ENCODE data around the gene SLC25A4.
"Not testable (repeated sequence)": the region's sequence is repeated elsewhere in the genome, so short reads cannot be mapped to it uniquely, and the experiment has no call there.

SLC25A4 gene

DNA sequence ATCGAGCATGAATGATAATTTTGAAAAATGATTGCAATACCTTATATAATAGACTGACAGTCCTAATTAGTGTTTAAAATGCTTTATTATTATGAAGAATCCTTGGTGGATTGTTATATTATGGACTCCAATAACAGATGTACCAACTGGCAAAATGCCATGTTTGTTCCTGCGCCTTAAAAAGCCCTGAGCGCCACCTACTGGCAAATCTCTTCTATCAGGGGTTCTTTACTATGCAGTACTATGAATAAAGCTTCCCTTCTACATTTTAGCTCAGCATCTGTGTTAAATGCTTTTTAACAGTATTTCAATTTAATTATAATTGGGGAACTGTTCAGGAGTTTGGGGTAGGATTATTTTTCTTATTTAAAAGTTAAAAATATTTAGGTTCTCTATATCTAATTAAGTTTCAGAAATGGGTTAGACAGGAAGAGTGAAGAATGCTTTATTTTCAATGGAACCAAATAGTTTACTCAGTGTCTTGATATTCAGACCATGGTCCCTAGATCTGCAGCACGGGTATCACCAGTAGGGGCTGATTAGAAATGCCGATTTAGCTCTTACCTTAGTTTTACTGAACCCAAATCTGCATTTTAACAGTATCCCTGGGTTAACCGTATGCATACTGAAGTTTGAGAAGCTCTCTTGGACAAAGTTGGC, 40.7 kb downstream of the SLC25A4 start:
- DNase-seq (ENCODE audit: low read depth in 3 of 3), result peak; percentile 29 to 61 (median 50)

DNA sequence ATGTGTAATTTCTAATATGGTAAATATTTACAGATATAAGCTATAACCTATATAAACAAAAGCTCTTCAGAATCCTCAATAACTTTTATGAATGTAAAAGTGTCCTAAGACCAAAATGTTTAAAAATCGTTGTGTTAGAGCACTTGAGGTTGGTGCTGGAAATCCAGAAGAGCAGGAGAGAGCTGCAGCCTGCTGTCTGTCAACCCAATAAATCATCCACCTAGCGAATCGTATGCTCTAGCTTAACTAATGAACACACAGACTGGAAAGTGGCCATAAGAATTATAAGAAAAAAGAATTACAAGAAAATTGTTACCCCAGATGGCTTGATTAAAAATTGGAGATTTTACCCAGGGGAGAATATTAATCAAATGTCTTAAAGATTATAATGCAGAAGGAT, 43.7 kb downstream of the SLC25A4 start:
- DNase-seq (ENCODE audit: low read depth in 3 of 3), result no peak

DNA sequence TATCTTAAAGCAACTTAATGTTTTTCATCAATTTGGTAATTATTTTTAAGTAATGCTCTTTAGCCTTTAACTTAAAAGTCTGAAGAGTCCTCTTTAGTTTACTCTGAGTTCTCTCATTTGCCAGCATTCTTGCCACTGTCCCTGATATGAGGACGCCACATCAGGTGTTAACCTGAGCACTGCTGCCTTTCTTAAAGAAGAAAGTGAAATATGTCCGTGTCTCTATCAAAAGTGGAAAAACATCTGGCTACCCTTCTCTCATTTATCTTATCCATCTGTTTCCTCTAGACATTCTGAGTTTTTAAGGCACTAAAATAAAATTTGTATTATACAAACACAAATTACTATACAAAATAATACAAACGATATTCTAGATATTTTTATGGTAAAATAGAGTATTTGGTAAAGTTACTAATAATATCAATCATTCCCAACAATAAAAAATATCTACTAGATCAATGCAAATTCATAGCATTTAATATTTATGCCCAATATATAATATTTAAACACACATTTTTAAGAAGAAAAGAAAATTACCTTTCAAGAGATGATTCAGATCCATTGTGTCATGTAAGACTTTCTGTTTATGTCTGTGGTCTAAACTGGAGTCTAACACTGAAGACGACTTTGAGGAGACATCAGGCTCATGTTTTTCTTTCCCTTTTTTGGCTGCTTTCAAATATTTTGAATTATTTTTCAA, 46.7 kb downstream of the SLC25A4 start:
- no peak for DNase-seq (ENCODE audit: low read depth in 3 of 3)

DNA sequence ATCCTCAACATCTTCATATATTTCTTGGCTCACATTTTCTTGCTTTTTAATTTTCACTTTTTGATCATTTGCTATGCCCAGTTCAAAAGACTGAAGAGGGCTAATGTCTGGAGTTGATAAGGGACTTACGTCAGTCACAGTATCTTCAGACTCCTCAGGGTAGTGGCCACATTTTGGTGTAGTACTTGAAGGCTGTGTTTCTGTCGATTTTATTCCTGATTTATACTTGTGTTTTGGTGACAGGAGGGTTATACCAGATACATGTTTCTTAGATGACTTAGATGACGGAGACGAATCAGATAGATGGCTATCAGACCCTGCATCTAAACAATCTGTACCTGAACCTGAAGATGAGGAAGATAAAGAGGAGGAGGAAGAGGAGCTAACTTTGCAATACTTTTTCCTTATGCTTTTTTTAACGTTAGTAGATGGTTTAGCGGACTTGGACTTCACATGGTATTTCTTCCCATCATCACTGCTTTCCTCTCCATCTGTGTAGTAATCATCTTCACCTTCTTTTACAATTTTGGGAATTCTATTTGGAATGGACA, 47.3 kb downstream of the SLC25A4 start:
- DNase-seq (ENCODE audit: low read depth in 3 of 3), result no peak

DNA sequence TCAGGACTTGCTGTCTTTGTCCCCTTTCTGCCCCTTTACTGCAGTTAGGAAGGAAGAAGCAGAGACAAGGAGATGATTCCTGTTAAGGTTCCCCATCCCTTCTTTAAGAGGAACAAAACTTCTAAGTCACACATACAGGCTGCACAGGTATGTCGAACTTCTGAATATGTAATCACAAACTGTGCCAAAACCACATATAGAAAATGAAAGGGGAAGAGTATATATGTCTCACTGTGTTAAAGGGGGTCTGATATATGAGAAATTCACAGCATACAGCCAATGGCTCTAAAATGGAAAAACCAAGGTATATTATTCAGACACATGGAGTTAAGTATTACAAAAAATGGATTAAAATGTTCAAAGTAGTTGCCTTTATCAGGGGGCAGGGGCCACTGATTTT, 49.0 kb downstream of the SLC25A4 start:
- no peak for DNase-seq (ENCODE audit: low read depth in 3 of 3)

DNA sequence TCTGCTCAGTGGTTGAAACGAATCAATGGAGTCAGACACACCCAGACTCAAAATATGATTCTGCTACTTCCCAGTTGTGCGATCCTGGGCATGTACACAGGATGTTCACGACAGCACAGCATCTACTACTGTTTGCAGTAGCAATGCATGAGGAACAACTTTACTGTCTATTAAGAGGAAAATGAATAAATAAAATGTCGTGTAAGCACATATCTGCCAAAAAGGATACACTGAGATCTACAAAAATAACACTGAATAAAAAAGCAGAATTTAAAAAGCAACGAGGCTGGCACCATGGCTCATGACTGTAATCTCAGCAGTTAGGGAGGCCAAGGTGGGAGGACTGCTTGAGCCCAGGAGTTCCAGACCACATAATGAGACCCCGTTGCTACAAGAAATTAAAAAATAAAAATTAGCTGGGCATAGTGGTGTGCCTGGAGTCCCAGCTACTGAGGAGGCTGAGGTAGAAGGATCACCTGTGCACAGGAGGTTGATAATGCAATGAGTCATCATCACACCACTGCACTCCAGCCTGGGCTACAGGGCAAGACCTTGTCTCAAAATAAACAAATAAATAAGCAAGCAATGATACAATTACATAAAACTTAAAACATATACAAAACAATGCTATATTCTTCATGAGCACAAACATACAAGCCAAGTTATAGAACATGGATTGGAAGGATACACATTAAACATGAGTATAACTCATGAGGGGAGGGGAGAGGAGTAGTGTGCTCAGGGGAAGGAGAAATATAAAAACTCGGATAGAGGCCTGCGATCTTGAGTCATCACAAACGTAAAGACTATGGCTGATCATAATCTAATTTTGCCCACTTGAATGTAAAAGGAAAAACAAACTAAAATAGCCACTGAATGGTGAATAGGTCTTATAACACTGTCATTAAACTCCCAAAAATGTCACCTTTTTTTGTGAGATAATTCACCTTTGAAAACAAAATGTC, 52.1 kb downstream of the SLC25A4 start:
- DNase-seq (ENCODE audit: low read depth in 3 of 3), result no peak

DNA sequence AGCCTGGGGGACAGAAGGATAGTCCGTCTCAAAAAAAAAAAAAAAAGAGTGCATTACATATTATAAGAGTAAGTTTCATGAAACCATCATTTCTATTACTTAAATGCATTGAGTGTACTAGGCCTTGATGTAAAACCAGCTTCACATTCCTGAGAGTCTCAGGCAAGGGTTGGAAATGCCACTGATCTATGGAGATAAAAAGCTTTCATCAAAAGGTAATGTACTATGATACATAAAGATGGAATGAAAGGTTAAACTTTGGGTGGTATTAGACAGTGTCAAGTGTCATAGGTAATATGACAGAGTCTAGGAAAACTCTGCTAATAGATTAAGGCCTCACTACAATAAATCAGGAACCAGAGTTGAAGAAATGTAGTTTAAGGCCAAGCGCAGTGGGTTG, 53.4 kb downstream of the SLC25A4 start:
- DNase-seq (ENCODE audit: low read depth in 3 of 3), result no peak

DNA sequence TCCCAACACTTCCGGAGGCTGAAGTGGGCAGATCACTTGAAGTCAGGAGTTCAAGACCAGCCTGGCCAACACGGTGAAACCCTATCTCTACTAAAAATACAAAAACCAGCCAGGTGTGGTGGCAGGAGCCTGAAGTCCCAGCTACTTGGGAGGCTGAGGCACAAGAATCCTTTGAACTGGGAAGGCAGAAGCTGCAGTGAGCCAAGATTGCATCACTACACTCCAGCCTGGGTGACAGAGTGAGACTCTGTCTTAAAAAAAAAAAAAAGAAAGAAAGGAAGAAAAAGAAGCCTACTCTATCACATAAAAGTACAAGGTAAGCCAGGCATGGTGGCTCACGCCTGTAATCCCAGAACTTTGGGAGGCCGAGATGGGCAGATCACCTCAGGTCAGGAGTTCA, 55.1 kb downstream of the SLC25A4 start:
- DNase-seq (ENCODE audit: low read depth in 3 of 3), result not testable (repeated sequence)
